ENCODE results near the gene PRDM16. TPM values are rescaled to one million over a fixed set of nuclear protein-coding genes. Genes with fewer than 3 reads are reported as not detected.

The PRDM16 gene
- polyA plus RNA-seq, 1 donor: 0.62 TPM

DNA sequence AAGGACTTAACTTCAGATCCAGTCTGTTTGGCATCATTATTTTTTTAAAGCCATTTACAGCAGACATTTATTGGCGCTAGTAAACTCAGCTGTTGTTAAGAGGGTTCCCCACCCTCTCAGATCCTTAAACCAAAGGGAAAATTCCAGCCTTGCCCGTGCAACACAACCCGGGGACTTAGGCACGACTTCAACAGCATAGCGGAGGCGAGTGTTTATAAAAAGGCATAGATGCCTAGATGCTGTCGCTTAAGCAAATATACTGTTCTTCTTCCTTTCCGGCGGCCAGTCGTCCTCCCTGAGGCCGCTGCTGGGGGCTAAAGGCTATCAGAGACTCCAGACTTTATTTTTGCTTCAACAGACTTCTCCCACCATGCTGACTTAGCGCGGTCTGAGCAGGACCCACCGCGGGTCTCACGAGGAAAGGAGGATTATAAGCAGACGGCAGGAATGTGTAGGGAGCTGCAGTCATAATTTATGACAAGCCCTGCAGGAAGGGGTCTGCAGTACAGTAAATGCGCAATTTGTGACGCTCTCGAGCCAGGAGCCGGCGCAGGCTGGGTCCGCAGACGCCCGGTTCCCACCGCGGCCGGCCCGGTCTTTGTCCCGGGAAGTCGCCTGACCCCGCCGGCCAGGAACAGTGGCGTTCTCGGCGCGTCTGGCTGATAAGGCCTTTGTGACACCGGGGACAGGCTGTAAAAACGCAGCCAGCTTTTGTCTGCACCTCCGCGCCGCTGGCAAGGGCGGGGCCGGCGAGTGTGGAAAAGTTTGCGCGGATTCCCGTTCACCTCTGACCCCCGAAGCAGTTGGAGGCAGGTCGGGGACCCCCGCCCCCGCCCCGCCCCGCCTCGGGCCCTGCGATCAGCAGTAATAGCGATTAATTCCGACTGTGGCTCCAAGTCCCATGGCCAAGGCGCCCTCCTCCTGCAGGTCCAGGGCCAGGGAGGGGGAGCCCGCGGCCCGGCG, 324.3 kb downstream of the PRDM16 start:
- no peak for DNase-seq (ENCODE audit: low read depth)

DNA sequence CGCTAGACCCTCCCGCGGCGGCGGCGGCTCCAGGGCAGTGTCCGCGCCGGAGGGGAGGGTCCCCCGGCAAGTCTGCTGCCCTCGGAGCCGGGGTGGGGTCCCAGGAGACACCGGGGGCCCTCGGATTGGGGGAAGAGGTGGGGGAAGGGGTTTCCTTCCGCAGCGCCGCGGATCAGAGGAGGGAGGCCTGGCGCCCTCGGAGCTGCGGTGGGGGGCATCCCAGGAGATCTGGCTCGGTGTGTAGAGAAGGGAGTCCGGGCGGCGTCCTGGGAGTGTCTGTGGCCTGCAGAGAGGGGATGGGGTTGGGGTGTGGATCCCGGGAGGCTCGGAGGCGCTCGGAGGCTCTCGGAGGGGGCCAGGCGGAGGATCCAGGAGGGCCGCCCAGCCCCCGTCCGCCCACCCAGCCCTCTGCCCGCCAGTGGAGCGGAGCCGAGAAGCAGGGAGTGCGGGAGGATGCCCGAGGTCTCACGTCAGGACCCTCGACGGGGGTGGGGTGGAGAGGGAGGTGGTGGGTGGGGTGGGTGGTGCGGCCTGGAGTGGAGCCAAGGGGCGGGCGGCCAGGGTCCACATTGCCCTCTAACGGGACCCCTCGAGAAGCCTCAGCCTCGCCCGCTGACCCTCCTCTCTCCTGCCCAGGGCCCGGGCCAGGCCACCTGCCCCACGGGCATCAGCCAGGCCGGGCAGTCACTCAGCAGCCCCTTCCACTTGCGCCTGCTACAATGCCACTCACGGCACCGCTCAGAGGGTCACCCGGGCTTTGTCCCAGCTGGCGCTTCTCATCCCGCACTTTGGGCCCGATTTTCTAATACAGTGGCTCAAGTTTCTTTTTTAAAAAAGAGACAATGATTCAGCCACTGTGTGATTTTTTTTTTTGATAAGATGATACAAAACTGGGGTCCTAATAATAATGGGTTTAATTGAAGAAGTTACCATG, 325.3 kb downstream of the PRDM16 start:
- DNase-seq (ENCODE audit: low read depth): no peak

DNA sequence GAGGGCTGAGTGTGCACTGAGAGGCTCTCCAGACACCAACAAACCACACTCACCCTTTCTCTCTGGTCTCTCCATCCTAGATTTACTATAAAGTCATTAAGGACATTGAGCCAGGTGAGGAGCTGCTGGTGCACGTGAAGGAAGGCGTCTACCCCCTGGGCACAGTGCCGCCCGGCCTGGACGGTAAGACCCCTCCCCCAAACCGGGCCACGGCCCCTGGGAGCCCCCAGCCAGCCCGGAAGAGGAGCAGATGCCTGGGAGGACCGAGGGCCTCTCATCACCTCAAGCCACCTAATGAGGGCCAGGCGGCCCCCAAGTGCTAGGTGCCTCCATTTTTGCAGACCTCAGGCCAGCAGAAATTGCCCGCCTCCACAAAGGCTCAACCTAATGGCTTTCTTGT, 327.4 kb downstream of the PRDM16 start:
- no peak for DNase-seq (ENCODE audit: low read depth)

DNA sequence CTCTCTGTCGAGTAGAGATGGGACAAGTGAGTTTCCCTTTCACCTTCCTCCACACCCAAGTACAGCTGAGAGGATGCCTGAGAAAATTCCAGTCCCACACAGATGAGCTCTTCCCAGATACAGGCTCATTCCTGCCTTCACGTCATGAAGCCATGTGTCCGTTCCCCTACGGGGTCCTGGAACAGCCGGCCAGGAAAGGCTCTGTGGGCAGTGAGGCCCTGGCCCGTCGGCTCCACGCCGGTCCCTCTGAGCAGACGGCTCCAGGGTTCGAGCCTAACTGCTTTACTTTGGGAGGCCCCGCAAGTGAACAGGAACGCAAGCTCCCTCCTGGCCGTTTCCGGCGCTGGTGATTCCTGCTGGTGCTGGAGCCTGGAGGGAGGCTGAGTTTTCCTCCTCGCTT, 328.3 kb downstream of the PRDM16 start:
- no peak for DNase-seq (ENCODE audit: low read depth)

DNA sequence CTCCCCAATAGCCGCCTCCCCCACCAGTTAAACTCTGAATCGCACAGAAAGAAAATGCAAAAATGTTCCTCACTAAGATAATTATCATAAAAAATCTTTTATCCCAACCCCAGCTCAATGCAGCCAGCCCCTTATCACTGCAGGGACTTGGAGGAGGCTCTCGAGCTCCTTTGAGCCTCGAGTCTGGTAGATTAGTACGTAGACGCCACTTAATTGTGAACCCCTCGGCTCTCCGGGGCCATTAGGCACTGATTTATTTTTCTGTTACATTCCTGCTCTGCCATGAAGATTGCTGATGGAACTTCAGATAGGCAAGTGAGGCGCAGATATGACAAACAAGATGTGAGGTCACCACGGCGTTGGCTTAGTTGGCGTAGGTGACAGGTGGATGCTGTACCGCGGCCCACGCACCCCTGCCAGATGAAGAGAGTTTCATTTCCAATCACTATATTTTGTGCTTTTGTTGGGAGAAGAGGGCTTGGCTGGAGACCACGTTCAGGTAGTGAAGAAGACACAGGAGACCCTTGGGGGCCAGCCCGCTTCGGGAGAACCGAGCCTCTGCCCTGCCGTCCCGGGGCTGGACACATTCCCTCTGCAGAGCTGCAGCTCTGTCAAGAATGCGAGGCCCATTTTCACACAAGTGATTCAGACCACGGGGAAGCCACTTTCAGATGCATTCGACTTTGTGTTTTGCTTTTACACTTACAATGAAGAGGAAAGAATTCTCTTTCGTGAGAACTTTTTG, 329.6 kb downstream of the PRDM16 start:
- no peak for DNase-seq (ENCODE audit: low read depth)

DNA sequence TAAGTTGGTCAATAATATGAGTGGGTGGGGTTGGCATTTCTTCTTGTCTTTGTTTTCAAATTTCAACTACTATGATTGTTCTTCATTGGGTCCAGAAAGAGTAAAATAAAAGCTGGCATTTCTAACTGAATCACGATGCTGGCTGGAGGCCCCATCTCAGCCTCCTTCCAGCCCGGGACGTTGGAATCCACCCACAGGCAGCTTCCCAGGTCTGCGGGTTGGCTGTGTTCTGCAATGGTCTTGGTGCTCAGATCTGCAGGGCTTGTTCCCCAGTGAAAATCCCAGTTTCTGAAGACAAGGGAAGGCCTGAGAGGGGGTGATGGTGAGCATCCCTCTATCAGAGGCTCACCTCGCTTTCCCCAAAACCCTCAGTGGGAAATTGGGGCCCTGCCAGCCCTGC, 330.7 kb downstream of the PRDM16 start:
- no peak for DNase-seq (ENCODE audit: low read depth)

DNA sequence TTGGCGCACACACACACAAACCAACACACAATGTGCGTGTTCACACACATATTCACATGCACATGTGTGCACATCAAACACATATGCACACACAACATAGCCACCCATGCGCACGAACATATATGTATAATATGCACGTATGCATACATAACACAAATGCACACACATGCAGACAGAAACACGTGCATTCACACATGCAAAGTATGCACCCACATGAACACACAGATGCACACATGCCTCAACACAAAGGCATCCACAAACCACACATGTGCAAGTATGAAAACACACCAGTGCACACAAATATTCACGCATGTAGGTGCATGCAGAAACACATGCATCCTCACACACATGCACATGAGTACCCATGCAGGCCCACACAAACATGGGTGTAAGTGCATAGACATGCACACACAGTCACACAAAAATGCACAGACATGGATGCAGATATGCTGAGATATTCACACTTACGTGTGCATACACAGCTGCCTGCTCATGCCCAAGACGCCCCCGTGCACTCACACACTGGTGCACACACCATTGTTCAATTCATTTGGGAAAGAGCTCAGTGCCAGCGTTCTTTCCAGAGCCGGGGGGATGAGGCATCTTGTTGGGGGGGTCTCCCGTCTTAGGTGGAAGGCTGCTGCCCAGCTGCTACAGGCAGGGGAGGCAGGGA, 332.7 kb downstream of the PRDM16 start:
- DNase-seq (ENCODE audit: low read depth): no peak

DNA sequence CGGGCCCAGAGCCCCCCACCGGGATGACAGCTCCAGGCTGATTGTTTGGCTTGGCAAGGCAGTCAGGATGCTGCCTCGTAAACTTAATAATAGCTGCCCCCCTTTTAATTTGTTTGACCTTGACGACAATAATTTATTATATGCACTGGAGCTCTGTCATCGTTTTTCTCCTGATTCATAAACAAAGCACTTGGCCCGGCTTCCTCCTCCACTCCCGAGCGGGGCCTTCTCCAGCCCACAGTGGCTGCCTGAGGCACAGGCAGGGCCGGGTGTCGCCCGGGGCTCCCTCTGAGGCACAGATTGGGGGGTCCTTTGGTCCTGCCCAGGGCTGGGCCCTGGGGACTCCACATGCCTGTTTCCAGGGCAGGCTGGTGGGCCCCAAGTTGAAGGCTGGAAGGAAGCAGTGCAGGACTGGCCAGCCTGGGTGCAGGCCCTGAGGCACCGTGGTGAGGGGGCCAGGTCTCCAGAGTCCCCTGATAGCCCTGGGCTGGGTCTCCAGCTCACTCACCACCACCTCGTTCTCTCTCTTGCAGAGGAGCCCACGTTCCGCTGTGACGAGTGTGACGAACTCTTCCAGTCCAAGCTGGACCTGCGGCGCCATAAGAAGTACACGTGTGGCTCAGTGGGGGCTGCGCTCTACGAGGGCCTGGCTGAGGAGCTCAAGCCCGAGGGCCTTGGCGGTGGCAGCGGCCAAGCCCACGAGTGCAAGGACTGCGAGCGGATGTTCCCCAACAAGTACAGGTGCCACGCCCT, 333.4 kb downstream of the PRDM16 start:
- DNase-seq (ENCODE audit: low read depth): no peak

DNA sequence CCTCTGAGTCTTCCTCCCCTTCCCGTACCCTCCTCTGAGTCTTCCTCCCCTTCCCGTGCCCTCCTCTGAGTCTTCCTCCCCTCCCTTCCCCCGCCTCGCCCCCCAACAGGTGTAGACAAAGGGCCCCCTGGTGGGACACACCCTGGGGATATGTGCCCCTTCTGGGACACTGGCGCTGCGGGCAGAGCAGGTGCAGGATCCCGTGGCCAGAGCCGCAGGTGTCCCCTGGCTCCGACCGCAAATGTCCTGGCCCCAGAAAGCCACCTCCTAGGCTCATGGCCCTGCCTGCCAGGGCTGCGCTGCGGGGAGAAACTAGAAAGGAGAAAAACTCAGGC, 334.0 kb downstream of the PRDM16 start:
- no peak for DNase-seq (ENCODE audit: low read depth)

DNA sequence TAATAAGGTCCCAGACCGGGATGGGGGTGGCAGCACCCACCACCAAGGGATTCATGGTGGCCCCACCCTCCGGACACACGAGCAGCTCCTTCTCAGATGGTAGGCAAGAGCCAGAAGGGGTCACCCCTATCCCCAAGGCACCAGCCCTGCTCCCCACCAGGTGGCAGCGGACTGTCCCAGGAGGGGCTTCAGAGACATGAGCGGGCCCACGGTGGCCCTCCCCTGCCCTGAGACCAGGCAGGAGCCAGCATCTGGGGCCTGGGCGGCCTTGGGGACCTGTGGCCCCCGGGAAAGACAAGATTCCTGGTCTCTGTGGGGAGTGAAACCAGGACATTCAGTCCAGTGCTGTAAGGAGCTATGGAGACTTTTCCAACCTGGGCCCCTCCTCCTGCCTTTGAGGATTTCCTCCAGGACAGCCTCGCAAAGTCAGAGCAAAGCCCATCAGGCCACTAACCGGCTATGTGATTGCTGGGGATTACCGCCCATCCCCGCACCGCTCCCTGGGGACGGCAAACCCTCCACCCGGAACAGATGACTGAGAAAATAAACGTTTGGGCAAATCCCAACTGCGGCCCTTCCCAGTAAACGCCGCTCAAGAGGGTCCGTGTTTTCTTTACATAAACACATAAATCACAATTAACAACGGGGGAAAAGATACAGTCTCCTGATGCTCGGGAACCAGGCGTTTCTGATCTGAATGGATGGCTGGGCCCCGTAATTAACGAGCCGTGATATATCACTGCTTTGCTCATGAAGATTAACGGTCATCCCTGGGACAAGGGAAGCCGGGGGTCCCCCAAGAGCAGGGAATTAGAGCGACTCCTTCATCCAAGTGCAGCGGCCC, 334.6 kb downstream of the PRDM16 start:
- DNase-seq (ENCODE audit: low read depth): no peak

DNA sequence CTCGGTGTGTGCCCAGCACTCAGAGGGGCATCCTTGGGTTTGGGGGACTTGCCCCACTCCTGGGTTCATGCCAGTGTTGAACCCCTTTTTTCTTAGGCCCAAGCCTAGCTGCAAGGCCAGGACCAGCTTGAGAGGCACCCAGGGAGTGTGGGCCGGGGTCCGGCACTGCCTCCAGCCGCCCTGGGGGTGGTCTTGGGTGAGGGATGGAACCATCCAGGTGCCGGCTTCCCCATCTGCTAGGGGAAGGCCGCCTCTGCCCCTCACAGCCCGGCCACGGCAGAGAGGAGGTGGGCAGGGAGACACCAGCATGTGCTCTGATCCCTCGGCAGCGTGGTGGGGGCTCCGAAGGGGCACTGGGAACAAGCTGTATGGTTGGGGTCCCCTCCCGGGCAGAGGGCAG, 335.3 kb downstream of the PRDM16 start:
- no peak for DNase-seq (ENCODE audit: low read depth)

DNA sequence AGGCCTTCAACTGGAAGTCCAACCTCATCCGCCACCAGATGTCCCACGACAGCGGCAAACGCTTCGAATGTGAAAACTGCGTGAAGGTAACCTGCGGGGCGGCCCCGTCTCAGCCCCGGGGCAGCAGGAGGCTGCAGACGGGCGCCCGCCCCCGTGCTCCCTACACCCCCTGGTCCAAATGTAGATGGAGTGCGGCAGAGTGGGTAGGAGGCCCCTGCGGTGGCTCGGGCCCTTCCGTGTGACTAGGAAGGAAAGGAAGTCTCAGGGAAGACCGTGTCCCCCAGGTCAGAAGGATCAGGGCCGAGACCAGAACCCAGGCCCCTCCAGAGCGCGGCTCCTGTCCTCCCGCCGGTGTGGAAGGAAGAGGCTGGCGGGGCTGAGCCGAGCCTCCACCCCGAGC, 335.8 kb downstream of the PRDM16 start:
- DNase-seq (ENCODE audit: low read depth): no peak

DNA sequence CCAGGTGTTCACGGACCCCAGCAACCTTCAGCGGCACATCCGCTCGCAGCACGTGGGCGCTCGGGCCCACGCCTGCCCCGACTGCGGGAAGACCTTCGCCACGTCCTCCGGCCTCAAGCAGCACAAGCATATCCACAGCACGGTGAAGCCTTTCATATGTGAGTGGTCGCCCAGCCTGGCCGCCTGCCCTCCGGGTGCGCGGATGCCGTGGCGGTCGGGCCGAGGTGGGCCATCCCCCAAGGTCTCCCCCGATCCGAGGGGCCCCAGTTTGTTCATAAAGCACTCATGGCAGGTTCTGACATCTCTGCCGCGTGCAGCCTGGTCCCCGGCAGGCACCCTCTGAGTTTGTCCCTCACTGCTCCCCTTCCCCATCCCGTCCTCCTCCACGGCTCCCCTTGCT, 336.5 kb downstream of the PRDM16 start:
- DNase-seq (ENCODE audit: low read depth): no peak

DNA sequence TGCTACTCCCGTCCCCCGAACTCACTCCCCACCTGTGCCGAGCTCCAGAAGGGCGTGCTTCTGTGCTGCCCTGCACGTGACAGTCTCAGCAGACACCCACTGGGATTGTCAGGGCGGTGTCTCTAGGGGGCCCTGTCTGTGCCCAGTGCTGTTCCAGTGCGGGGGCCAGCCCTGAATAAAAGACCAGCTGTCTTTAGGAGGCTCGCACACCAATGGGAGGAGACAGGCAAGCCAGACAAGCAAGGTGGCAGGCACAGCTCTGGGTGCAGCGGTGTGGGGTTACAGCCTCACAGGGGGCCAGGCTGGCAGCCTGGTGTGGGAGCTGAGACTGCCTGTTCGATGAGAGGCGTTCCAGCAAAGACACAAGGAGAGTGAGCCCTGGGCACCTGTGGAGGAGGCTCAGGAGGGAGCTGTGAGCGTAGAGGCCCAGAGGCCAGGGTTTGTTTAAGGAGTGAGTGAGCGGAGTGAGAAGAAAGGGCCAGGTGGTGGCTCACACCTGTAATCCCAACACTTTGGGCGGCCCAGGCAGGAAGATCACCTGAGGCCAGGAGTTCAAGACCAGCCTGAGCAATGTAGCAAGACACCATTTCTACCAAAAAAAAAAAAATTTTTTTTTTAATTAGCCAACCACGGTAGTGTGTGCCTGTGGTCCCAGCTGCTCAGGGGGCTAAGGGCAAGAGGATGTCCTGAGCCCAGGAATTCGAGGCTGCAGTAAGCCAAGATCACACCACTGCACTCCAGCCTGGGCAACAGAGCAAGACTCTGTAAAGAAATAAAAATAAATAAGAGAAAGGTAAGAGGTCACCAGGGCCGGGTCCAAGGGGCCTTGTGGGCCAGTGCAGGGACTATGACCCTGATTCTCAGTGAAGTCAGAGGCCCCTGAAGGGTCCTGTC, 337.2 kb downstream of the PRDM16 start:
- no peak for DNase-seq (ENCODE audit: low read depth)

DNA sequence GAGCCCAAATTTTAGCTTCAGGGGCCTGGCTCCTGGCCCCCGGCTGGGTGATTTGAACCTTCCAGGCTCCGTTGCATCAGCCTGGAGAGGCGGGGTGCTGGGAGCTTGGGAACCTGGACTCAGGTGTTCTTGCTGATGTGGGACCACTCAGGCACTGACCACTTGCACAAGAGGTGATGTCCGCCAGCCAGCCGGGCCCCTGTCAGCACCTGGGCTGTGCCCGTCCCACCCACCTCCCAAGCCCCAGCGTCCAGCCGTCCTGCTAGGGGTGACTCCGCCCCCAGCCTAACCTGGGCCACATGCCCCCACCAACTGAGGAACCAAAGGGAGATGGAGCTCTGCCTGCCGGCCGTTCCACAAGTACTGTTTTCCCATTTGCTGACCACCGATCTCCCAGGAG, 338.0 kb downstream of the PRDM16 start:
- DNase-seq (ENCODE audit: low read depth): no peak

DNA sequence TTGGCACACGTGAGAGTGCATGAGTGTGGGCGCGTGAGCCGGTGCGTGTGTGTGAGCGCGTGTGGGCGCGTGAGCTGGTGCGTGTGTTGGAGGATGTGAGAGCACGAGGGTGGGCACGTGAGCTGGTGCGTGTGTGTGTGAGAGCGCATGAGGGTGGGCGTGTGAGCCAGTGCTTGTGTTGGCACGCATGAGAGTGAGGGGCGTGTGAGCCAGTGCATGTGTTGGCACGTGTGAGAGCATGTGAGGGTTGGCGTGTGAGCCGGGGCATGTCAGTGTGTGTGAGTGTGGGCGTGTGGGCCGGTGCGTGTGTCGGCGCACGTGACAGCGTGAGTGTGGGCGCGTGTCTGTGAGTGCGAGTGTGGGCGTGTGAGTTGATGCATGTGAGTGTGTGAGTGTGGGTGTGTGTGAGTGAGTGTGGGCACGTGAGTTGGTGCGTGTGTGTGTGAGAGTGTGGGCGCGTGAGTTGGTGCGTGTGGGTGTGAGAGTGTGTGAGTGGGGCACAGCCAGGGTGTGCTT, 339.8 kb downstream of the PRDM16 start:
- DNase-seq (ENCODE audit: low read depth): no peak

DNA sequence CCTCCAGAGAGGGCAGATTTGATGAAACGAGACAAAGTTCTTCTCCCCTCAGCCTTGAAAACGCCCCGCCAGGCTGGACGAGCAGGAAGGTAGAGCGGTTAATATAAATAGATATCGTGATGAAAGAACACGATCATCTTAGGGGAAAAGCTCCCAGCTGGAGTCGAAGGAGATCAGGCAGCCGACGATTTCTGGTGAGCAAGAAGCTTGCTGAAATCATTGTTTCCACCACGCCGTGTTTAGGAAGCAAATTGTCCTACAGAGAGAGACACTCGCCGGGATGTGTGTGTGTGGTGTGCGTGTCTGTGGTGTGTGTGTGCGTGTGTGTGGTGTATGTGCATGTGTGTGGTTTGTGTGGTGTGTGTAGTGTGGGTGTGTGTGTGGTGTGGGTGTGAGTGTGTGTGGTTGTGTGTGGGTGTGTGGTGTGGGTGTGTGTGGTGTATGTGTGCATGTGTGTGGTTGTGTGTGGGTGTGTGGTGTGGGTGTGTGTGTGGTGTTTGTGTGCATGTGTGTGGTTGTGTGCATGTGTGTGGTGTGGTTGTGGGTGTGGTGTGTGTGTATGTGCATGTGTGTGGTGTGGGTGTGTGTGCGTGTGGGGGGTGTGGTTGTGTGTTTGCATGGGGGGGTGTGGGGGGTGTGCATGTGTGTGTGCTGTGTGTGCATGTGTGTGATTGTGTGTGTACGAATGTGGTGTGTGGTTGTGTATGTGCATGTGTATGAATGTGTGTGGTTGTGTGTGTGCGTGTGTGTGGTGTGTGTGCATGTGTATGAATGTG, 340.6 kb downstream of the PRDM16 start:
- DNase-seq (ENCODE audit: low read depth): no peak
